CD4-positive, CD25-positive, alpha-beta regulatory T cell (primary cell): ENCODE data around the gene ACE. TPM values are rescaled to one million over a fixed set of nuclear protein-coding genes. Genes with fewer than 3 reads are reported as not detected.

Source experiments
- ATAC-seq, 2 donors: fragments of 150-1000 bp; cut with Tn5 transposase; one replicate each; pipeline ENCODE4 v1.10.0; 2021; ENCODE audit warnings: low read depth in 2 of 2, moderate number of reproducible peaks in 2 of 2, moderate library complexity in 1 of 2
- DNase-seq, 3 donors: peaks; one replicate each; pipeline versions ENCODE4 v3.0.0 to v3.0.0-alpha.2; 2012 to 2022; ENCODE audit warnings: mixed read lengths in 1 of 3
- H3K27ac ChIP-seq: one replicate; pipeline ENCODE4 v1.7.0; 2013; ENCODE audit warnings: mild to moderate bottlenecking, low read length; ENCODE audit not compliant: insufficient read depth, poor library complexity, severe bottlenecking
- H3K27me3 ChIP-seq: one replicate; pipeline ENCODE4 v1.7.0; 2013; ENCODE audit warnings: low read length; ENCODE audit not compliant: control insufficient read depth, insufficient read depth
- H3K36me3 ChIP-seq: one replicate; pipeline ENCODE4 v1.7.0; 2013; ENCODE audit warnings: mild to moderate bottlenecking, low read length, moderate library complexity; ENCODE audit not compliant: control insufficient read depth, insufficient read depth
- H3K4me1 ChIP-seq: 2 replicates; pipeline ENCODE4 v1.7.0; 2013; ENCODE audit warnings: mild to moderate bottlenecking, low read length; ENCODE audit not compliant: insufficient read depth, control insufficient read depth, poor library complexity, severe bottlenecking
- H3K4me3 ChIP-seq: one replicate; pipeline ENCODE4 v1.7.0; 2013; ENCODE audit warnings: low read depth, mild to moderate bottlenecking, low read length, moderate library complexity
- H3K9me3 ChIP-seq, 2 experiments: 1 replicate in 1 of 2; 2 replicates in 1 of 2; pipeline ENCODE4 v1.7.0; 2013; ENCODE audit warnings: low read length in 2 of 2, mild to moderate bottlenecking in 1 of 2, moderate library complexity in 1 of 2; ENCODE audit not compliant: control insufficient read depth in 2 of 2
- H3K27ac Mint-ChIP-seq, 3 donors: one replicate each; pipeline ENCODE4 v1.8.0; 2020 to 2022; ENCODE audit warnings: mild to moderate bottlenecking in 3 of 3, mixed read lengths in 3 of 3, moderate library complexity in 2 of 3
- H3K27me3 Mint-ChIP-seq: one replicate; pipeline ENCODE4 v1.8.0; 2022; ENCODE audit warnings: mild to moderate bottlenecking, mixed read lengths
- H3K36me3 Mint-ChIP-seq: one replicate; pipeline ENCODE4 v1.8.0; 2020; ENCODE audit warnings: mixed read lengths
- H3K4me1 Mint-ChIP-seq, 4 donors: one replicate each; pipeline ENCODE4 v1.8.0; 2020 to 2022; ENCODE audit warnings: mixed read lengths in 4 of 4, mild to moderate bottlenecking in 1 of 4
- H3K4me3 Mint-ChIP-seq, 4 donors: one replicate each; pipeline ENCODE4 v1.8.0; 2020 to 2022; ENCODE audit warnings: mild to moderate bottlenecking in 4 of 4, mixed read lengths in 4 of 4, moderate library complexity in 3 of 4
- H3K9me3 Mint-ChIP-seq, 7 donors: one replicate each; pipeline ENCODE4 v1.8.0; 2020 to 2022; ENCODE audit warnings: mixed read lengths in 7 of 7, mild to moderate bottlenecking in 3 of 7, moderate library complexity in 2 of 7
- polyA plus RNA-seq, 4 donors: library from polyadenylated mRNA; unstranded; fragments of 300-500 nt; fragmentation: Illumina TruSeq; gene quantifications; one replicate each; pipeline ENCODE4 v1.2.3, GENCODE V29; 2021
- total RNA-seq: library from RNA; stranded (reverse); gene quantifications from one replicate; pipeline ENCODE4 v1.2.3, GENCODE V29; 2022

Gene ACE
- total and polyA plus RNA-seq, 5 donors from 2014 or later, result 0.15 to 4.2 TPM; not detected in 3

DNA sequence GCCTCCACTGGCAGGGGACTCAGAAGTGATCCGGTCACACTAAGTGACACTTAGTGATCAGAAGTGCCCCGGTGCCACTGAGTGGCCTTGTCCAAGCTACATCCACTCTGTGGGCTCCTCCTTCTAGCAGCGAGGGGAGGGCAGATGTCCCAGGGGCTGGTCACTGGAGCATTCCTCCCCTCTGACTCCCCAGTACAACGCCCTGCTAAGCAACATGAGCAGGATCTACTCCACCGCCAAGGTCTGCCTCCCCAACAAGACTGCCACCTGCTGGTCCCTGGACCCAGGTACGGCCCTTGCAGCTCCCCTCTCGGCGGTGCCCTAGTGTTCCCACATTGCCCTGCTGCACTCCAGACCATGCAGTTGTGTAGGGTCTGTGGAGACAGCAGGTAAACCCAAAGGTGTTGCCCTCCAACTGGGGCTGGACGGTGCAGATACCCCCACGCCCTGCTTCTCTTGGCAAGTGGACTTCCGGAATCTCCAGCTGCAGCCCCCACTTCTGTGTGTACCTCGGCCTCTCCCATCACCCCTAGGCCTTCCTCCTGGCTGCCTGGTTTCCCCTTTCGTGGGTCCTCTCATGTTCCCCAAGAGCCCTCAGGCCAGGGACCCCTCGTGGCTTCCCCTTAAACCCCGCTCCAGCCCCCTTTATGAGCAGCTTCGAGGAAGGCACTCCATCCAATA, 2.1 kb downstream of the ACE start:
- Mint-ChIP-seq H3K27ac (no peak overlapping the region), H3K4me3 (peak overlapping the region in 1 of 4 donors; percentile 44), H3K36me3 (no peaks in the 10 kb centered on the region), H3K27me3 (peaks cover 53% of the 10 kb centered on the region), H3K9me3 (peaks cover 0 to 1% (median 0%) of the 10 kb centered on the region in 7 donors), H3K4me1 (peaks cover 0 to 13% (median 5%) of the 10 kb centered on the region in 4 donors)
- DNase-seq (peak; percentile 23 to 73 (median 41)), ATAC-seq (peak; percentile 63 to 68)
- Histone ChIP-seq H3K4me3 (no peak overlapping the region), H3K9me3 (no peaks in the 10 kb centered on the region), H3K4me1 (peaks cover 17% of the 10 kb centered on the region), H3K27ac (no peak overlapping the region), H3K27me3 (peaks cover 9% of the 10 kb centered on the region), H3K36me3 (no peaks in the 10 kb centered on the region)

DNA sequence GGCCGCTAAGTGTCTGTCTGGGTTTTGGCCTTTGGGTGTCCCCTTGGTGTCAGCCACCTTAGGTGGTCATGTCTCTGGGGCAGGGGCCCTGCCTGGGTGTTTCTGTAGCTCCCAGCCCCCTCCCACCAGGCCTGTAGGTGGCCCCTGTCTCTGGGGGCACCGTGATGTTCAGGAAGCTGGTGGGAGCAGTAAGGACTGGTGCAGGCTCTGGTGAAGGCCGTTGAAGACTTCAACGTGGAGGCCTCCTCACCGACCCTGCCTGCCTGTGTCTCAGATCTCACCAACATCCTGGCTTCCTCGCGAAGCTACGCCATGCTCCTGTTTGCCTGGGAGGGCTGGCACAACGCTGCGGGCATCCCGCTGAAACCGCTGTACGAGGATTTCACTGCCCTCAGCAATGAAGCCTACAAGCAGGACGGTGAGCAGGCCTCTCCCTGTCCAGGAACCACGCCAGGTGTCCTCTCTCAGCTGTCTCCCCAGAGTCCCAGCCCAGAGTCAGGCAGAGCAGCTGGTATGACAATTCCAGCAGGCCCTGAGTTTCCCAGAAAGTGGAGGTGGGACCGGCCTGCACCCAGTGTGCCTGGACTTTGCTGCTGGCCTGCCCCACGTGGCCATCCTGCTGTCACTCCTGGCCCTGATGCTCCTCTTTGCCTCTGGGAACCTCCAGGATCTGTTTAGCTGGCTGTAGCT, 2.8 kb downstream of the ACE start:
- no peaks in the 10 kb centered on the region for H3K36me3 ChIP-seq
- H3K27me3 Mint-ChIP-seq, result peaks cover 46% of the 10 kb centered on the region
- peaks cover 9% of the 10 kb centered on the region for H3K27me3 ChIP-seq
- H3K4me1 ChIP-seq, result peaks cover 17% of the 10 kb centered on the region
- no peak for DNase-seq
- ATAC-seq, result no peak
- H3K27ac Mint-ChIP-seq, result no peak overlapping the region
- H3K4me1 Mint-ChIP-seq, result peaks cover 0 to 13% (median 5%) of the 10 kb centered on the region in 4 donors
- no peaks in the 10 kb centered on the region for H3K9me3 ChIP-seq
- H3K9me3 Mint-ChIP-seq, result peaks cover 0 to 1% (median 0%) of the 10 kb centered on the region in 7 donors
- H3K4me3 ChIP-seq, result no peak overlapping the region
- no peak overlapping the region for H3K27ac ChIP-seq
- H3K36me3 Mint-ChIP-seq, result no peaks in the 10 kb centered on the region
- H3K4me3 Mint-ChIP-seq, result no peak overlapping the region

GRCh38 chr17:63480192-63480784, 3.4 kb downstream of the ACE start:
- peaks cover 17% of the 10 kb centered on the region for H3K4me1 ChIP-seq
- no peak for ATAC-seq
- H3K27ac ChIP-seq, result no peak overlapping the region
- Mint-ChIP-seq H3K27ac (no peak overlapping the region), H3K27me3 (peaks cover 39% of the 10 kb centered on the region), H3K36me3 (no peaks in the 10 kb centered on the region), H3K4me3 (no peak overlapping the region), H3K4me1 (peaks cover 0 to 13% (median 5%) of the 10 kb centered on the region in 4 donors), H3K9me3 (peaks cover 0 to 1% (median 0%) of the 10 kb centered on the region in 7 donors)
- no peak overlapping the region for H3K4me3 ChIP-seq
- DNase-seq, result no peak
- H3K27me3 ChIP-seq, result peaks cover 9% of the 10 kb centered on the region
- no peaks in the 10 kb centered on the region for H3K36me3 ChIP-seq
- H3K9me3 ChIP-seq, result no peaks in the 10 kb centered on the region

DNA sequence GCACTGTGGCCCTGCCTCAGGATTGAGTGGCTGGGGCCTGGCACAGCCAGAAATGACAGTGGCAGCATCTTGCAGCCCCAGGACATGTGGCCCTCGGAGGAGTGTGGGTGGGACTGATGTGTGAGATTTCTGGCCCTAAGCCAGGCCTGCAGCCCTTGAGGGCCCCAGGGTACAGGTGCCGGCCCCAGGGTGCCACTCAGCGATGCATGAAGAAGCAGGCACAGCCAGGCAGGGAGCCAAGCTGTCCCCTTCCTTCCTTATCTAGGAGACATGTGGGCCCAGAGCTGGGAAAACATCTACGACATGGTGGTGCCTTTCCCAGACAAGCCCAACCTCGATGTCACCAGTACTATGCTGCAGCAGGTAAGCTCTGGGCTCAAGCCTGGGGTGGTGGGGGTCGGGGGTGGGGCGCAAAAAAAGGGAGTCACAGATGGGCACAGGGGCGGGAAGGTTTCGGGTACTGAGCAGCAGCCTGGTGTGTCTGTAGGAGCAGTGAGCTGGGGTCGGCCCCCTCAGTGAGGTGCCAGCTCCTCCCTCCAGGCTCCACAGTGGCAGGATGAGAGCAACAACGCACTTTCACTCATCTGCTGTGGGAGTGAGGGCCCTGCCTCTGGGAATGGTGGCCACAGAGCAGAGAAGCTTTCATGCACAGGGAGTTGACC, 4.1 kb downstream of the ACE start:
- no peak for DNase-seq
- Histone ChIP-seq H3K9me3 (no peaks in the 10 kb centered on the region), H3K27ac (no peak overlapping the region), H3K27me3 (peaks cover 8% of the 10 kb centered on the region), H3K4me1 (peaks cover 17% of the 10 kb centered on the region), H3K36me3 (no peaks in the 10 kb centered on the region), H3K4me3 (no peak overlapping the region)
- Mint-ChIP-seq H3K9me3 (peaks cover 0 to 1% (median 0%) of the 10 kb centered on the region in 7 donors), H3K4me1 (peaks cover 0 to 11% (median 5%) of the 10 kb centered on the region in 4 donors), H3K36me3 (no peaks in the 10 kb centered on the region), H3K27me3 (peaks cover 35% of the 10 kb centered on the region), H3K4me3 (no peak overlapping the region), H3K27ac (no peak overlapping the region)
- ATAC-seq, result no peak

DNA sequence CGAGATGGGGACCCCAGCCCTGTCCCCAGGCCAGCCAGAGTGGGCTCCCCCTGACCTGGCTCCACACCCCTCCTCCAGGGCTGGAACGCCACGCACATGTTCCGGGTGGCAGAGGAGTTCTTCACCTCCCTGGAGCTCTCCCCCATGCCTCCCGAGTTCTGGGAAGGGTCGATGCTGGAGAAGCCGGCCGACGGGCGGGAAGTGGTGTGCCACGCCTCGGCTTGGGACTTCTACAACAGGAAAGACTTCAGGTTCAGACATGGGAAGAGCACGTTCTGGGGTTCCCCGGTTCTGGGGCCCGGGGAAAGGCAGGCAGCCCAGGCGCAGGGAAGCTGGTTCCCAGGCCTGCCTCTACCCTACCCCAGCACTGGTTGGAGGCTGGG, 4.6 kb downstream of the ACE start:
- Mint-ChIP-seq H3K9me3 (peaks cover 0 to 1% (median 0%) of the 10 kb centered on the region in 7 donors), H3K4me1 (peaks cover 0 to 11% (median 5%) of the 10 kb centered on the region in 4 donors), H3K4me3 (no peak overlapping the region), H3K27ac (no peak overlapping the region), H3K27me3 (peaks cover 39% of the 10 kb centered on the region), H3K36me3 (no peaks in the 10 kb centered on the region)
- peaks cover 6% of the 10 kb centered on the region for H3K27me3 ChIP-seq
- no peaks in the 10 kb centered on the region for H3K36me3 ChIP-seq
- DNase-seq, result no peak
- H3K4me3 ChIP-seq, result no peak overlapping the region
- no peaks in the 10 kb centered on the region for H3K9me3 ChIP-seq
- H3K27ac ChIP-seq, result no peak overlapping the region
- no peak for ATAC-seq
- H3K4me1 ChIP-seq, result peaks cover 15% of the 10 kb centered on the region

- H3K4me3 ChIP-seq, result no peak overlapping the region
- ATAC-seq, result no peak
- H3K27me3 ChIP-seq, result peaks cover 6% of the 10 kb centered on the region
- no peak for DNase-seq
- no peak overlapping the region for H3K4me3 Mint-ChIP-seq
- H3K4me1 Mint-ChIP-seq, result peaks cover 0 to 10% (median 5%) of the 10 kb centered on the region in 4 donors
- H3K27ac ChIP-seq, result no peak overlapping the region
- no peak overlapping the region for H3K27ac Mint-ChIP-seq
- H3K4me1 ChIP-seq, result peaks cover 5% of the 10 kb centered on the region
- peaks cover 0 to 1% (median 0%) of the 10 kb centered on the region in 7 donors for H3K9me3 Mint-ChIP-seq
- H3K27me3 Mint-ChIP-seq, result peaks cover 39% of the 10 kb centered on the region
- no peaks in the 10 kb centered on the region for H3K36me3 ChIP-seq
- H3K9me3 ChIP-seq, result no peaks in the 10 kb centered on the region
- H3K36me3 Mint-ChIP-seq, result no peaks in the 10 kb centered on the region
Measured at GRCh38 chr17:63482509-63482908, 5.6 kb downstream of the ACE start.

DNA sequence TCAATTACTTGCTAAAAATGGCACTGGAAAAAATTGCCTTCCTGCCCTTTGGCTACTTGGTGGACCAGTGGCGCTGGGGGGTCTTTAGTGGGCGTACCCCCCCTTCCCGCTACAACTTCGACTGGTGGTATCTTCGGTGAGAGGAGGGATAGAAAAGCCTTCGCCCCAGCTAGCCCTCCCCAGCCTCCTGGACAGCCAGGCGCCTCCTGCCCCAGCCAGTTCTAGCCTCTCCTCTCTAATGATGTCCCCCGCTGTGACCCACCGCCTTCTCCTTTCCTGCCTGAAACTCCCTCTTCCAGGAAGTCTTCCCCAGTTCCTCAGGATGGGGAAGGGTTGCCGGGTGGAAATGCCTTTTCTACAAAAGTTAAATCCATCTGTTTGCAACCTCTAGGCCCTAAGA, 6.2 kb downstream of the ACE start:
- Mint-ChIP-seq H3K27ac (no peak overlapping the region), H3K4me1 (peaks cover 0 to 8% (median 5%) of the 10 kb centered on the region in 4 donors), H3K27me3 (peaks cover 33% of the 10 kb centered on the region), H3K36me3 (no peaks in the 10 kb centered on the region), H3K4me3 (no peak overlapping the region), H3K9me3 (peaks cover 0 to 1% (median 0%) of the 10 kb centered on the region in 7 donors)
- ATAC-seq (no peak), DNase-seq (no peak)
- H3K4me1 ChIP-seq, result no peaks in the 10 kb centered on the region
- H3K36me3 ChIP-seq, result no peaks in the 10 kb centered on the region
- H3K27me3 ChIP-seq, result peaks cover 5% of the 10 kb centered on the region
- no peaks in the 10 kb centered on the region for H3K9me3 ChIP-seq
- H3K27ac ChIP-seq, result no peak overlapping the region
- no peak overlapping the region for H3K4me3 ChIP-seq
